ENCODE data around the gene CRIP3. TPM values are rescaled to one million over a fixed set of nuclear protein-coding genes. Genes with fewer than 3 reads are reported as not detected.

The CRIP3 gene
- total RNA-seq, 1 donor from 2014 or later = not detected

DNA sequence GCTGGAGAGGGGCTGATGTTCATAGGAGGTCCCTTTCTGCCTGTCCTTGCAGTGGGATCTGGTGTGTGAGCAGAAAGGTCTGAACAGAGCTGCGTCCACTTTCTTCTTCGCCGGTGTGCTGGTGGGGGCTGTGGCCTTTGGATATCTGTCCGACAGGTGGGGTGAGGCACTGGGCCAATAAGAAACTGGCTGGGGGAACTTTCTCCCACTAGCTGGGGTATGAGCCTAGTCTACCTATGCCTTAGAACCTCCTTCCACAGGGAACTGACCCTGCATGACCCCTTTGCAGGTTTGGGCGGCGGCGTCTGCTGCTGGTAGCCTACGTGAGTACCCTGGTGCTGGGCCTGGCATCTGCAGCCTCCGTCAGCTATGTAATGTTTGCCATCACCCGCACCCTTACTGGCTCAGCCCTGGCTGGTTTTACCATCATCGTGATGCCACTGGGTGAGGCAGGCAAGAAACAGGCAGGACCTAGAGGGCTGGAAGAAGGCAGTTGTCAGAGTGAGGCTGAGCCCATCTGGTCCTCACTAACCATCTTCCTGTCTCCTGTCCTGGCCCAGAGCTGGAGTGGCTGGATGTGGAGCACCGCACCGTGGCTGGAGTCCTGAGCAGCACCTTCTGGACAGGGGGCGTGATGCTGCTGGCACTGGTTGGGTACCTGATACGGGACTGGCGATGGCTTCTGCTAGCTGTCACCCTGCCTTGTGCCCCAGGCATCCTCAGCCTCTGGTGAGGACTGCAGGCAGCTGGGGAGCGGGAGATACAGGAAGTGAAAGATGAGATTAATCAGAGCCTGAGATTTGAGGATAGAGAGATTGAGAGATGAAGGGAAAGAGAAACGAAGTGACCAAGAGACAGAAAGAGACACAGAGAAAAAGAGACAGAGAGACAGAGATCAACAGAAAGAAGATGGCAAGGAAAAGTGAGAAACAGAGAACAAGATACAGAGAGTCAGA is 9.0 kb downstream of the CRIP3 start:
- H3K27ac Mint-ChIP-seq (ENCODE audit: unreplicated experiment) = no peak overlapping the region
- H3K9me3 ChIP-seq (ENCODE audit: insufficient read depth, low read depth, low read length) = no peaks in the 10 kb centered on the region
- TF ChIP-seq, protein P1, sequence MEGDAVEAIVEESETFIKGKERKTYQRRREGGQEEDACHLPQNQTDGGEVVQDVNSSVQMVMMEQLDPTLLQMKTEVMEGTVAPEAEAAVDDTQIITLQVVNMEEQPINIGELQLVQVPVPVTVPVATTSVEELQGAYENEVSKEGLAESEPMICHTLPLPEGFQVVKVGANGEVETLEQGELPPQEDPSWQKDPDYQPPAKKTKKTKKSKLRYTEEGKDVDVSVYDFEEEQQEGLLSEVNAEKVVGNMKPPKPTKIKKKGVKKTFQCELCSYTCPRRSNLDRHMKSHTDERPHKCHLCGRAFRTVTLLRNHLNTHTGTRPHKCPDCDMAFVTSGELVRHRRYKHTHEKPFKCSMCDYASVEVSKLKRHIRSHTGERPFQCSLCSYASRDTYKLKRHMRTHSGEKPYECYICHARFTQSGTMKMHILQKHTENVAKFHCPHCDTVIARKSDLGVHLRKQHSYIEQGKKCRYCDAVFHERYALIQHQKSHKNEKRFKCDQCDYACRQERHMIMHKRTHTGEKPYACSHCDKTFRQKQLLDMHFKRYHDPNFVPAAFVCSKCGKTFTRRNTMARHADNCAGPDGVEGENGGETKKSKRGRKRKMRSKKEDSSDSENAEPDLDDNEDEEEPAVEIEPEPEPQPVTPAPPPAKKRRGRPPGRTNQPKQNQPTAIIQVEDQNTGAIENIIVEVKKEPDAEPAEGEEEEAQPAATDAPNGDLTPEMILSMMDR (IDR thresholded peaks at IDR 0.05; ENCODE audit: insufficient read depth, low read depth, low read length) = no peak
- TF ChIP-seq EZH2 (IDR thresholded peaks at IDR 0.05; ENCODE audit: insufficient read depth, low read length) = no peak
- no peak overlapping the region for H3K9ac ChIP-seq (ENCODE audit: low read length)
- H3K36me3 ChIP-seq (ENCODE audit: insufficient read depth, low read length) = no peaks in the 10 kb centered on the region
- peaks cover 9% of the 10 kb centered on the region for H3K27me3 ChIP-seq (ENCODE audit: insufficient read depth, low read length)
- no peak overlapping the region for H3K4me3 Mint-ChIP-seq (ENCODE audit: unreplicated experiment)
- no peaks in the 10 kb centered on the region for H4K20me1 ChIP-seq (ENCODE audit: insufficient read depth, low read length)
- H3K79me2 ChIP-seq (ENCODE audit: insufficient read depth, low read length) = no peaks in the 10 kb centered on the region
- H3K4me2 ChIP-seq (ENCODE audit: low read length) = no peak overlapping the region
- peaks cover 3% of the 10 kb centered on the region for H3K36me3 Mint-ChIP-seq (ENCODE audit: low read depth, unreplicated experiment)
- no peak overlapping the region for H3K4me3 ChIP-seq (ENCODE audit: insufficient read depth, low read depth, low read length)
- DNase-seq (ENCODE audit: low read depth) = no peak
- H3K4me1 ChIP-seq (ENCODE audit: insufficient read depth, low read length) = no peaks in the 10 kb centered on the region
- H3K27me3 Mint-ChIP-seq (ENCODE audit: low read depth, unreplicated experiment) = peaks cover 61% of the 10 kb centered on the region
- no peaks in the 10 kb centered on the region for H3K9me3 Mint-ChIP-seq (ENCODE audit: unreplicated experiment)
- no peaks in the 10 kb centered on the region for H3K4me1 Mint-ChIP-seq (ENCODE audit: low read depth, unreplicated experiment)
- FAIRE-seq = no peak
- no peak overlapping the region for H2AFZ ChIP-seq (ENCODE audit: low read depth, low read length)
- no peak overlapping the region for H3K27ac ChIP-seq (ENCODE audit: low read depth, low read length)

DNA sequence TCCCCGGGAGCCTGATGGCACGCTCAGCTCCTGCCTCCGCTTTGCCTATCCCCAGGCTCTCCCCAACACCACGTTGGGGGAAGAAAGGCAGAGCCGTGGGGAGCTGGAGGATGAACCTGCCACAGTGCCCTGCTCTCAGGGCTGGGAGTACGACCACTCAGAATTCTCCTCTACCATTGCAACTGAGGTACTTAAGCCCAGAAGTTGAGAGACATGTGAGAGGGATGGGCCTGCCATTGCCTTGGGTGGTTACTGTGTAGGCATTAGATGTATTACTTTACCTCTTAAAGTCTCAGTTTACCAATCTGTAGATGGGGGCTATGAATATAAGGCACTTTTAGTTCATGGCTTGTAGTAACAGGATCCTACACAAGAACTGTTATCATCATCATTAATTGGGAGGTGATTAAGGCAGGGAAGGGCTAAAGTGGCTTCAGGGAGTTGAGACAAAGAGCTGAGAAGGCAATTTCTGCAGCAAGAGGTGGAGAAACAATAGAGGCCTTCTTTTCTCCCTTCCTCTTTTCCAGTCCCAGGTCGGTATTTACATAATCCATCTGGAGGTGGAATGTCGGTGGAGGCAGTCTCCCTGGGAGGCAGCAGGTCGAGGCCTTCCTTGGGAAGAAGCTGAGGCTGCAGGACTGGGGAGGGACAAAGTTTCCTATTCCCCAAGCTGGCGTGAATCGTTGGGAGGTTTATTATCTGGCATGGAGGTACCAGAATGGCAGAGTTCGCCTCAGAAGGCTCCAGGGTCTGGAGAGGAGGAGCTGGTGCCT is 9.9 kb downstream of the CRIP3 start:
- peaks cover 9% of the 10 kb centered on the region for H3K27me3 ChIP-seq (ENCODE audit: insufficient read depth, low read length)
- peaks cover 55% of the 10 kb centered on the region for H3K27me3 Mint-ChIP-seq (ENCODE audit: low read depth, unreplicated experiment)
- H3K4me1 ChIP-seq (ENCODE audit: insufficient read depth, low read length) = no peaks in the 10 kb centered on the region
- FAIRE-seq (no peak), DNase-seq (ENCODE audit: low read depth) (no peak)
- no peaks in the 10 kb centered on the region for H4K20me1 ChIP-seq (ENCODE audit: insufficient read depth, low read length)
- H3K9me3 Mint-ChIP-seq (ENCODE audit: unreplicated experiment) = no peaks in the 10 kb centered on the region
- H3K4me3 ChIP-seq (ENCODE audit: insufficient read depth, low read depth, low read length) = no peak overlapping the region
- H3K4me3 Mint-ChIP-seq (ENCODE audit: unreplicated experiment) = no peak overlapping the region
- H3K9ac ChIP-seq (ENCODE audit: low read length) = no peak overlapping the region
- no peak for TF ChIP-seq EZH2 (IDR thresholded peaks at IDR 0.05; ENCODE audit: insufficient read depth, low read length)
- TF ChIP-seq, protein P1 (IDR thresholded peaks at IDR 0.05; ENCODE audit: insufficient read depth, low read depth, low read length) = no peak
- H3K4me2 ChIP-seq (ENCODE audit: low read length) = no peak overlapping the region
- H3K79me2 ChIP-seq (ENCODE audit: insufficient read depth, low read length) = no peaks in the 10 kb centered on the region
- no peaks in the 10 kb centered on the region for H3K4me1 Mint-ChIP-seq (ENCODE audit: low read depth, unreplicated experiment)
- H3K36me3 ChIP-seq (ENCODE audit: insufficient read depth, low read length) = no peaks in the 10 kb centered on the region
- H3K27ac ChIP-seq (ENCODE audit: low read depth, low read length) = no peak overlapping the region
- H3K27ac Mint-ChIP-seq (ENCODE audit: unreplicated experiment) = no peak overlapping the region
- peaks cover 3% of the 10 kb centered on the region for H3K36me3 Mint-ChIP-seq (ENCODE audit: low read depth, unreplicated experiment)
- H3K9me3 ChIP-seq (ENCODE audit: insufficient read depth, low read depth, low read length) = no peaks in the 10 kb centered on the region
- H2AFZ ChIP-seq (ENCODE audit: low read depth, low read length) = no peak overlapping the region

Data from astrocyte (in vitro differentiated cells and primary cell).